SU-DHL-6 (cell line): ENCODE measurements around the gene L3MBTL4.

Source experiments
- EZH2phosphoT487 ChIP-seq: fragments of 200-600 bp; sonication (generic), shearing (Covaris generic); conservative IDR thresholded peaks from 2 replicates; pipeline ENCODE4 v1.6.1; 2018; ENCODE audit warnings: mild to moderate bottlenecking, antibody characterized with exemption, low read length, moderate library complexity, mixed read lengths
- TF ChIP-seq, protein P1 (sequence below): fragments of 200-600 bp; sonication (generic); IDR thresholded peaks from one replicate; pipeline ENCODE4 v1.5.1; 2017; ENCODE audit warnings: antibody characterized with exemption, mild to moderate bottlenecking, low read length, moderate library complexity; ENCODE audit not compliant: insufficient read depth, poor library complexity, severe bottlenecking

DNA sequence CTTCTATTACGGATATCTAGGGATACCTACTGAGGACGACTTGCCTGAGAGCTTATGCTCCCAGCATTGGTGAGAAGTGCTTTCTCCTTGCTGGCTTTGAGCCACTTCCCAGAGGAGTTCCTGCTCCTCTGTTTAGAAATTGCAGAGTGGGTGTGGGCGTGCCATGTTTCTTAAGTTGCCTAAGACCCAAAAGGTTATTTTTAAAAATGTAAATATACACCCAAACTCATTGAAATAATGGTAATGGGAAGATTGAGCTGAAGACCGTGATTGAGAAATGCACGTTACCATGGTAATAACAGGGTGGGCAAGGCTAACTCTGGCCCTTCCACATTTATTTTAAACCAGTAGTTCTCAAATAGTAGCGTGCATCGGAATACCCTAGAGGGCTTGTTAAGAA, 502.1 kb downstream of the L3MBTL4 start:
- no peak for TF ChIP-seq EZH2phosphoT487
- TF ChIP-seq, protein P1, sequence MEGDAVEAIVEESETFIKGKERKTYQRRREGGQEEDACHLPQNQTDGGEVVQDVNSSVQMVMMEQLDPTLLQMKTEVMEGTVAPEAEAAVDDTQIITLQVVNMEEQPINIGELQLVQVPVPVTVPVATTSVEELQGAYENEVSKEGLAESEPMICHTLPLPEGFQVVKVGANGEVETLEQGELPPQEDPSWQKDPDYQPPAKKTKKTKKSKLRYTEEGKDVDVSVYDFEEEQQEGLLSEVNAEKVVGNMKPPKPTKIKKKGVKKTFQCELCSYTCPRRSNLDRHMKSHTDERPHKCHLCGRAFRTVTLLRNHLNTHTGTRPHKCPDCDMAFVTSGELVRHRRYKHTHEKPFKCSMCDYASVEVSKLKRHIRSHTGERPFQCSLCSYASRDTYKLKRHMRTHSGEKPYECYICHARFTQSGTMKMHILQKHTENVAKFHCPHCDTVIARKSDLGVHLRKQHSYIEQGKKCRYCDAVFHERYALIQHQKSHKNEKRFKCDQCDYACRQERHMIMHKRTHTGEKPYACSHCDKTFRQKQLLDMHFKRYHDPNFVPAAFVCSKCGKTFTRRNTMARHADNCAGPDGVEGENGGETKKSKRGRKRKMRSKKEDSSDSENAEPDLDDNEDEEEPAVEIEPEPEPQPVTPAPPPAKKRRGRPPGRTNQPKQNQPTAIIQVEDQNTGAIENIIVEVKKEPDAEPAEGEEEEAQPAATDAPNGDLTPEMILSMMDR = no peak
